Measurements from ENCODE around the gene LBH.

Gene LBH

GRCh38 chr2:30218814-30219213, 12.5 kb upstream of the LBH start:
- Histone ChIP-seq H3K4me3 (ENCODE audit: low read length in 2 of 2) (no peak overlapping the region), H3K18ac (ENCODE audit: low read length) (no peak overlapping the region), H3K9me3 (replicated peaks in 1 of 2; ENCODE audit: control insufficient read depth in 2 of 2, insufficient read depth in 1 of 2, low read depth in 1 of 2, low read length in 2 of 2) (no peaks in the 10 kb centered on the region), H2AFZ (ENCODE audit: low read length) (no peak overlapping the region), H3K27me3 (ENCODE audit: control insufficient read depth in 3 of 3, insufficient read depth in 3 of 3, low read depth in 1 of 3, low read length in 3 of 3) (peaks cover 0 to 52% (median 0%) of the 10 kb centered on the region in 3 experiments), H2BK12ac (ENCODE audit: low read length) (no peak overlapping the region), H3K27ac (replicated peaks; ENCODE audit: low read length) (no peak overlapping the region), H3K36me3 (replicated peaks in 1 of 2; ENCODE audit: control insufficient read depth in 2 of 2, insufficient read depth in 2 of 2, low read length in 2 of 2) (no peaks in the 10 kb centered on the region), H3K4me2 (ENCODE audit: insufficient read depth, low read length, poor library complexity, severe bottlenecking) (no peak overlapping the region), H3K79me1 (ENCODE audit: low read depth, low read length) (no peaks in the 10 kb centered on the region), H2BK15ac (ENCODE audit: low read length) (no peak overlapping the region), H2BK5ac (ENCODE audit: low read length) (no peak overlapping the region), H3K9ac (ENCODE audit: low read depth, low read length, poor library complexity) (no peak overlapping the region), H4K91ac (ENCODE audit: low read depth, low read length, poor library complexity) (no peak overlapping the region), H4K8ac (ENCODE audit: low read depth, low read length) (no peak overlapping the region), H3K14ac (ENCODE audit: low read length) (no peak overlapping the region), H2AK5ac (ENCODE audit: low read depth, low read length) (no peak overlapping the region), H3K4me1 (ENCODE audit: control insufficient read depth in 2 of 2, insufficient read depth in 1 of 2, low read depth in 1 of 2, low read length in 2 of 2) (peaks cover 0 to 6% of the 10 kb centered on the region in 2 donors), H3K4ac (ENCODE audit: low read length) (no peak overlapping the region), H3K23ac (ENCODE audit: low read depth, low read length, poor library complexity) (no peak overlapping the region), H2BK120ac (ENCODE audit: low read depth, low read length) (no peak overlapping the region)
- no peak for DNase-seq (ENCODE audit: low spot score)
- WGBS, 2 donors (ENCODE audit: extremely low coverage in 2 of 2, insufficient read length in 2 of 2, insufficient replicate concordance in 1 of 2) = no CpG with 5 or more reads among the region's 4 CpGs

- peaks cover 0 to 52% (median 0%) of the 10 kb centered on the region in 3 experiments for H3K27me3 ChIP-seq (ENCODE audit: control insufficient read depth in 3 of 3, insufficient read depth in 3 of 3, low read depth in 1 of 3, low read length in 3 of 3)
- no peaks in the 10 kb centered on the region for H3K79me1 ChIP-seq (ENCODE audit: low read depth, low read length)
- H4K91ac ChIP-seq (ENCODE audit: low read depth, low read length, poor library complexity) = no peak overlapping the region
- H4K8ac ChIP-seq (ENCODE audit: low read depth, low read length) = no peak overlapping the region
- no peak for DNase-seq (ENCODE audit: low spot score)
- H3K4me3 ChIP-seq (ENCODE audit: low read length in 2 of 2) = no peak overlapping the region
- no peaks in the 10 kb centered on the region for H3K36me3 ChIP-seq (replicated peaks in 1 of 2; ENCODE audit: control insufficient read depth in 2 of 2, insufficient read depth in 2 of 2, low read length in 2 of 2)
- H2BK120ac ChIP-seq (ENCODE audit: low read depth, low read length) = no peak overlapping the region
- peaks cover 0 to 7% of the 10 kb centered on the region in 2 donors for H3K4me1 ChIP-seq (ENCODE audit: control insufficient read depth in 2 of 2, insufficient read depth in 1 of 2, low read depth in 1 of 2, low read length in 2 of 2)
- no peak overlapping the region for H2AK5ac ChIP-seq (ENCODE audit: low read depth, low read length)
- H3K9ac ChIP-seq (ENCODE audit: low read depth, low read length, poor library complexity) = no peak overlapping the region
- H2BK12ac ChIP-seq (ENCODE audit: low read length) = no peak overlapping the region
- no peak overlapping the region for H2BK5ac ChIP-seq (ENCODE audit: low read length)
- no CpG with 5 or more reads among the region's 13 CpGs for WGBS, 2 donors (ENCODE audit: extremely low coverage in 2 of 2, insufficient read length in 2 of 2, insufficient replicate concordance in 1 of 2)
- H3K27ac ChIP-seq (replicated peaks; ENCODE audit: low read length) = no peak overlapping the region
- no peak overlapping the region for H2BK15ac ChIP-seq (ENCODE audit: low read length)
- no peak overlapping the region for H3K23ac ChIP-seq (ENCODE audit: low read depth, low read length, poor library complexity)
- no peak overlapping the region for H3K14ac ChIP-seq (ENCODE audit: low read length)
- H2AFZ ChIP-seq (ENCODE audit: low read length) = no peak overlapping the region
- H3K9me3 ChIP-seq (replicated peaks in 1 of 2; ENCODE audit: control insufficient read depth in 2 of 2, insufficient read depth in 1 of 2, low read depth in 1 of 2, low read length in 2 of 2) = no peaks in the 10 kb centered on the region
- peak overlapping the region; percentile 6 for H3K18ac ChIP-seq (ENCODE audit: low read length)
- H3K4me2 ChIP-seq (ENCODE audit: insufficient read depth, low read length, poor library complexity, severe bottlenecking) = no peak overlapping the region
- no peak overlapping the region for H3K4ac ChIP-seq (ENCODE audit: low read length)
Observed at GRCh38 chr2:30219886-30220875, 11.2 kb upstream of the LBH start.

- no peak overlapping the region for H3K4ac ChIP-seq (ENCODE audit: low read length)
- H2BK12ac ChIP-seq (ENCODE audit: low read length) = no peak overlapping the region
- no peak overlapping the region for H3K4me2 ChIP-seq (ENCODE audit: insufficient read depth, low read length, poor library complexity, severe bottlenecking)
- no peak overlapping the region for H4K91ac ChIP-seq (ENCODE audit: low read depth, low read length, poor library complexity)
- no peak overlapping the region for H3K4me3 ChIP-seq (ENCODE audit: low read length in 2 of 2)
- H3K14ac ChIP-seq (ENCODE audit: low read length) = no peak overlapping the region
- H3K9ac ChIP-seq (ENCODE audit: low read depth, low read length, poor library complexity) = no peak overlapping the region
- no peak overlapping the region for H3K27ac ChIP-seq (replicated peaks; ENCODE audit: low read length)
- H2BK120ac ChIP-seq (ENCODE audit: low read depth, low read length) = no peak overlapping the region
- no peaks in the 10 kb centered on the region for H3K36me3 ChIP-seq (replicated peaks in 1 of 2; ENCODE audit: control insufficient read depth in 2 of 2, insufficient read depth in 2 of 2, low read length in 2 of 2)
- no peak for DNase-seq (ENCODE audit: low spot score)
- H3K79me1 ChIP-seq (ENCODE audit: low read depth, low read length) = no peaks in the 10 kb centered on the region
- H3K9me3 ChIP-seq (replicated peaks in 1 of 2; ENCODE audit: control insufficient read depth in 2 of 2, insufficient read depth in 1 of 2, low read depth in 1 of 2, low read length in 2 of 2) = no peaks in the 10 kb centered on the region
- H4K8ac ChIP-seq (ENCODE audit: low read depth, low read length) = no peak overlapping the region
- no peak overlapping the region for H2BK15ac ChIP-seq (ENCODE audit: low read length)
- H3K18ac ChIP-seq (ENCODE audit: low read length) = no peak overlapping the region
- H2BK5ac ChIP-seq (ENCODE audit: low read length) = no peak overlapping the region
- H3K23ac ChIP-seq (ENCODE audit: low read depth, low read length, poor library complexity) = no peak overlapping the region
- no CpG with 5 or more reads among the region's 6 CpGs for WGBS, 2 donors (ENCODE audit: extremely low coverage in 2 of 2, insufficient read length in 2 of 2, insufficient replicate concordance in 1 of 2)
- H2AFZ ChIP-seq (ENCODE audit: low read length) = no peak overlapping the region
- peaks cover 0 to 15% of the 10 kb centered on the region in 2 donors for H3K4me1 ChIP-seq (ENCODE audit: control insufficient read depth in 2 of 2, insufficient read depth in 1 of 2, low read depth in 1 of 2, low read length in 2 of 2)
- H3K27me3 ChIP-seq (ENCODE audit: control insufficient read depth in 3 of 3, insufficient read depth in 3 of 3, low read depth in 1 of 3, low read length in 3 of 3) = peaks cover 0 to 61% (median 0%) of the 10 kb centered on the region in 3 experiments
- H2AK5ac ChIP-seq (ENCODE audit: low read depth, low read length) = no peak overlapping the region
Observed at GRCh38 chr2:30221531-30221930, 9.8 kb upstream of the LBH start.

GRCh38 chr2:30222031-30222430, 9.3 kb upstream of the LBH start:
- Histone ChIP-seq H3K27me3 (ENCODE audit: control insufficient read depth in 3 of 3, insufficient read depth in 3 of 3, low read depth in 1 of 3, low read length in 3 of 3) (peaks cover 0 to 59% (median 0%) of the 10 kb centered on the region in 3 experiments), H2BK120ac (ENCODE audit: low read depth, low read length) (no peak overlapping the region)
- WGBS, 2 donors (ENCODE audit: extremely low coverage in 2 of 2, insufficient read length in 2 of 2, insufficient replicate concordance in 1 of 2) = no CpG with 5 or more reads among the region's 2 CpGs

More at GRCh38 chr2:30222031-30222430, 9.3 kb upstream of the LBH start:
- H3K9me3 ChIP-seq (replicated peaks in 1 of 2; ENCODE audit: control insufficient read depth in 2 of 2, insufficient read depth in 1 of 2, low read depth in 1 of 2, low read length in 2 of 2) = no peaks in the 10 kb centered on the region
- H3K36me3 ChIP-seq (replicated peaks in 1 of 2; ENCODE audit: control insufficient read depth in 2 of 2, insufficient read depth in 2 of 2, low read length in 2 of 2) = no peaks in the 10 kb centered on the region
- H4K8ac ChIP-seq (ENCODE audit: low read depth, low read length) = no peak overlapping the region
- H3K23ac ChIP-seq (ENCODE audit: low read depth, low read length, poor library complexity) = no peak overlapping the region
- no peak overlapping the region for H3K4ac ChIP-seq (ENCODE audit: low read length)
- H3K18ac ChIP-seq (ENCODE audit: low read length) = no peak overlapping the region
- no peak overlapping the region for H2AFZ ChIP-seq (ENCODE audit: low read length)
- no peaks in the 10 kb centered on the region for H3K79me1 ChIP-seq (ENCODE audit: low read depth, low read length)
- no peak overlapping the region for H3K4me3 ChIP-seq (ENCODE audit: low read length in 2 of 2)
- H3K4me1 ChIP-seq (ENCODE audit: control insufficient read depth in 2 of 2, insufficient read depth in 1 of 2, low read depth in 1 of 2, low read length in 2 of 2) = peaks cover 0 to 15% of the 10 kb centered on the region in 2 donors
- no peak for DNase-seq (ENCODE audit: low spot score)
- no peak overlapping the region for H3K27ac ChIP-seq (replicated peaks; ENCODE audit: low read length)
- no peak overlapping the region for H2BK5ac ChIP-seq (ENCODE audit: low read length)
- no peak overlapping the region for H3K9ac ChIP-seq (ENCODE audit: low read depth, low read length, poor library complexity)
- H3K14ac ChIP-seq (ENCODE audit: low read length) = no peak overlapping the region
- H2BK15ac ChIP-seq (ENCODE audit: low read length) = no peak overlapping the region
- no peak overlapping the region for H4K91ac ChIP-seq (ENCODE audit: low read depth, low read length, poor library complexity)
- no peak overlapping the region for H3K4me2 ChIP-seq (ENCODE audit: insufficient read depth, low read length, poor library complexity, severe bottlenecking)
- no peak overlapping the region for H2AK5ac ChIP-seq (ENCODE audit: low read depth, low read length)
- no peak overlapping the region for H2BK12ac ChIP-seq (ENCODE audit: low read length)
